Ectodermal cell (in vitro differentiated cells): Measurements from ENCODE around the gene LRRC73.
"Not testable (repeated sequence)": the region's sequence is repeated elsewhere in the genome, so short reads cannot be mapped to it uniquely, and the experiment has no call there.

Source experiments
- H3K27ac ChIP-seq: 2 replicates; pipeline ENCODE4 v1.7.0; 2013; ENCODE audit warnings: mild to moderate bottlenecking, low read depth, low read length; ENCODE audit not compliant: insufficient read depth, poor library complexity, severe bottlenecking
- H3K27me3 ChIP-seq: 2 replicates; pipeline ENCODE4 v1.7.0; 2013; ENCODE audit warnings: mild to moderate bottlenecking, low read length; ENCODE audit not compliant: insufficient read depth, control insufficient read depth, poor library complexity, severe bottlenecking
- H3K36me3 ChIP-seq: one replicate; pipeline ENCODE4 v1.7.0; 2013; ENCODE audit warnings: low read length; ENCODE audit not compliant: control insufficient read depth, insufficient read depth
- H3K4me1 ChIP-seq: one replicate; pipeline ENCODE4 v1.7.0; 2013; ENCODE audit warnings: low read length; ENCODE audit not compliant: control insufficient read depth, insufficient read depth
- H3K4me3 ChIP-seq: 2 replicates; pipeline ENCODE4 v1.7.0; 2013; ENCODE audit warnings: low read depth, low read length, control low read depth; ENCODE audit not compliant: insufficient read depth
- H3K9me3 ChIP-seq: 2 replicates; pipeline ENCODE4 v1.7.0; 2013; ENCODE audit warnings: mild to moderate bottlenecking, low read length, moderate library complexity; ENCODE audit not compliant: control insufficient read depth
- WGBS, 2 experiments: methylation state at CpG; one replicate each; pipeline ENCODE4 v1.1.7; 2013; ENCODE audit warnings: missing lambda C conversion rate in 2 of 2; 5-methylcytosine and 5-hydroxymethylcytosine counted together

Gene LRRC73

GRCh38 chr6:43502666-43503065 lies 7.5 kb downstream of the LRRC73 start:
- Histone ChIP-seq H3K36me3 (peaks cover 36% of the 10 kb centered on the region), H3K27me3 (peaks cover 7% of the 10 kb centered on the region), H3K9me3 (no peaks in the 10 kb centered on the region), H3K27ac (no peak overlapping the region), H3K4me3 (no peak overlapping the region), H3K4me1 (no peaks in the 10 kb centered on the region)
- WGBS, 2 experiments = 95 to 98% methylated on average over 4 of the region's 4 CpGs

GRCh38 chr6:43500921-43501320 lies 9.2 kb downstream of the LRRC73 start:
- no peak overlapping the region for H3K27ac ChIP-seq

GRCh38 chr6:43499028-43499815 lies 10.9 kb downstream of the LRRC73 start:
- Histone ChIP-seq H3K27ac (no peak overlapping the region), H3K27me3 (no peaks in the 10 kb centered on the region), H3K4me1 (peaks cover 11% of the 10 kb centered on the region), H3K9me3 (no peaks in the 10 kb centered on the region), H3K36me3 (peaks cover 36% of the 10 kb centered on the region), H3K4me3 (no peak overlapping the region)
- WGBS, 2 experiments = 94 to 95% methylated on average over 12 of the region's 12 CpGs

More at GRCh38 chr6:43500921-43501320, 9.2 kb downstream of the LRRC73 start:
- WGBS, 2 experiments = 99% methylated on average over 3 of the region's 3 CpGs
- Histone ChIP-seq H3K27me3 (no peaks in the 10 kb centered on the region), H3K4me3 (no peak overlapping the region), H3K36me3 (peaks cover 36% of the 10 kb centered on the region), H3K4me1 (peaks cover 5% of the 10 kb centered on the region), H3K9me3 (no peaks in the 10 kb centered on the region)

GRCh38 chr6:43498291-43498690 lies 11.9 kb downstream of the LRRC73 start:
- Histone ChIP-seq H3K36me3 (peaks cover 31% of the 10 kb centered on the region), H3K4me1 (peaks cover 11% of the 10 kb centered on the region)
- not testable (repeated sequence) for H3K4me3 ChIP-seq, H3K9me3 ChIP-seq, H3K27me3 ChIP-seq, H3K27ac ChIP-seq
- 91 to 94% methylated on average over 5 of the region's 5 CpGs for WGBS, 2 experiments

GRCh38 chr6:43497689-43498088 lies 12.5 kb downstream of the LRRC73 start:
- 94% methylated on average over 12 of the region's 12 CpGs for WGBS, 2 experiments
- peaks cover 11% of the 10 kb centered on the region for H3K4me1 ChIP-seq
- no peaks in the 10 kb centered on the region for H3K9me3 ChIP-seq
- no peak overlapping the region for H3K27ac ChIP-seq
- peaks cover 29% of the 10 kb centered on the region for H3K36me3 ChIP-seq
- H3K27me3 ChIP-seq = no peaks in the 10 kb centered on the region
- no peak overlapping the region for H3K4me3 ChIP-seq

- H3K4me1 ChIP-seq = peaks cover 13% of the 10 kb centered on the region
- 87 to 92% methylated on average over 6 of the region's 6 CpGs for WGBS, 2 experiments
These were observed 13.1 kb downstream of the LRRC73 start for GRCh38 chr6:43497129-43497396.

GRCh38 chr6:43496370-43497128 lies 13.6 kb downstream of the LRRC73 start:
- Histone ChIP-seq H3K27me3 (no peaks in the 10 kb centered on the region), H3K9me3 (no peaks in the 10 kb centered on the region), H3K4me1 (peaks cover 17% of the 10 kb centered on the region), H3K36me3 (peaks cover 27% of the 10 kb centered on the region), H3K4me3 (no peak overlapping the region), H3K27ac (no peak overlapping the region)
- 56 to 59% methylated on average over 18 of the region's 18 CpGs for WGBS, 2 experiments

More at GRCh38 chr6:43497129-43497396, 13.1 kb downstream of the LRRC73 start:
- H3K27ac ChIP-seq = no peak overlapping the region
- peaks cover 29% of the 10 kb centered on the region for H3K36me3 ChIP-seq
- no peaks in the 10 kb centered on the region for H3K9me3 ChIP-seq
- H3K4me3 ChIP-seq = no peak overlapping the region
- H3K27me3 ChIP-seq = no peaks in the 10 kb centered on the region

- Histone ChIP-seq H3K36me3 (peaks cover 19% of the 10 kb centered on the region), H3K27ac (no peak overlapping the region), H3K9me3 (no peaks in the 10 kb centered on the region), H3K27me3 (no peaks in the 10 kb centered on the region), H3K4me1 (peaks cover 17% of the 10 kb centered on the region), H3K4me3 (no peak overlapping the region)
- WGBS, 2 experiments = 84 to 86% methylated on average over 4 of the region's 4 CpGs
These were observed 14.7 kb downstream of the LRRC73 start for GRCh38 chr6:43495409-43495941.

- peaks cover 13% of the 10 kb centered on the region for H3K36me3 ChIP-seq
- 96 to 97% methylated on average over 4 of the region's 4 CpGs for WGBS, 2 experiments
- H3K27ac ChIP-seq = no peak overlapping the region
- peaks cover 21% of the 10 kb centered on the region for H3K4me1 ChIP-seq
- H3K27me3 ChIP-seq = no peaks in the 10 kb centered on the region
- no peaks in the 10 kb centered on the region for H3K9me3 ChIP-seq
- H3K4me3 ChIP-seq = no peak overlapping the region
These were observed 15.4 kb downstream of the LRRC73 start for GRCh38 chr6:43494766-43495165.

GRCh38 chr6:43494321-43494720 lies 15.8 kb downstream of the LRRC73 start:
- Histone ChIP-seq H3K27ac (no peak overlapping the region), H3K4me1 (peaks cover 26% of the 10 kb centered on the region), H3K36me3 (peaks cover 9% of the 10 kb centered on the region), H3K4me3 (no peak overlapping the region), H3K27me3 (no peaks in the 10 kb centered on the region), H3K9me3 (no peaks in the 10 kb centered on the region)
- WGBS, 2 experiments = 91 to 95% methylated on average over 6 of the region's 6 CpGs
